DND-41 (cell line): Measurements from ENCODE around the gene FOXP1.

ENCODE experiments used
- CTCF ChIP-seq: IDR thresholded peaks from 2 replicates; pipeline ENCODE4 v1.5.1; 2012; ENCODE audit warnings: borderline replicate concordance, low read length, moderate library complexity, mild to moderate bottlenecking; ENCODE audit not compliant: poor library complexity, severe bottlenecking; ENCODE audit errors: extremely low read depth
- EZH2 ChIP-seq: IDR thresholded peaks from 3 replicates; pipeline ENCODE4 v1.6.1; 2012; ENCODE audit warnings: borderline replicate concordance, low read depth, mild to moderate bottlenecking, moderate library complexity, low read length, inconsistent platforms; ENCODE audit not compliant: severe bottlenecking

- TF ChIP-seq EZH2 (no peak), CTCF (no peak)
Observed at GRCh38 chr3:71168121-71168721, 415.3 kb downstream of the FOXP1 start.
